Activated CD4-positive, CD25-positive, alpha-beta regulatory T cell treated with anti-CD3 and anti-CD28 coated beads, Interleukin-2, amount 50 U/mL, for 72 hours (primary cell): ENCODE measurements around the gene FOXN3.

Experiments used
- DNase-seq: peaks from one replicate; pipeline ENCODE4 v3.0.0; 2021

Gene FOXN3

DNA sequence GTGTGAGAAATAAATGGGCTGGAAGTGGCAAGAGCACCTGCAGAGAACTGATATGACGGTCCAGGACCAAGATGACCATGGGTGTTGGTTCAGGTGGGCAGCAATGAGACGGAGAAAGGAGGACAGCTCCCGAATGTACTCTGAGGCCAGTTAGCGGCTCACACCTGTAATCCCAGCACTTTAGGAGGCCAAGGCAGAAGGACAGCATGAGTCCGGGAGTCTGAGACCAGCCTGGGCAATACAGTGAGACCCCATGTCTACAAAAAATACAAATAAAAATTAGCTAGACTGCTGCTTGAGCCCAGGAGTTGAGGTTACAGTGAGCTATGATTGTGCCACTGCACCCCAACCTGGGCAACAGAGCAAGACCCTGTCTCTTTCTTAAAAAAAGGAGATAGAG lies 60.1 kb downstream of the FOXN3 start:
- DNase-seq = no peak

DNA sequence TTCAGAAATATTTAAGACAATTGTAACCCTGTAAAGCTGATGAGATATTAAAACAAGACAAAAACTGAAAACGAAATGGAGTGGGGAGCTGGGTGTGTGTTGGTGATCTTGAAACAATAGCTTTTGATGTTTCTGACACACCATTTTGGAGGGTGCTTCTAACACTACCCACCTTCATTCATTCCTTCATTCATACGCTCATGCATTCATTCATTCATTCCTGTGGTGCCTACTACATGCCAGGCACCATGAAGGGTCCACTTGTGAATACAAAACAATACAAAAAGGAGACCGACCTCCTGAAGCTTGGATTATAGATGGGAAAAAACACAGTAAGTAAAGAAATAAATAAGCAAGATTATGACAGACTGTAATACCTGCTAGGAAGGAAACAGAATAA lies 60.5 kb downstream of the FOXN3 start:
- DNase-seq = no peak

DNA sequence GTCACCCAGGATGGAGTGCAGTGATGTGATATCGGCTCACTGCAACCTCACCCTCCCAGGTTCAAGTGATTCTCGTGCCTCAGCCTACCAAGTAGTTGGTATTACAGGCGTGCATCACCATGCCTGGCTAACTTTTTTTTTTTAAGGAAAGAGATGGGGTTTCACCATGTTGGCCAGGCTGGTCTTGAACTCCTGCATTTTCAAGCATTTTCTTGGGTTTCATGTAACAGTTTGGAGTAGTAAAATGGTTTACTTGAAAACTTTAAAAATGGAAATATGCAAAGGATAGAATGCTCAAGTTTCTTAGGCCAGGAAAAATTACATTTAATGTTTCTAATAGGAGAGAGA lies 63.3 kb downstream of the FOXN3 start:
- DNase-seq = no peak

DNA sequence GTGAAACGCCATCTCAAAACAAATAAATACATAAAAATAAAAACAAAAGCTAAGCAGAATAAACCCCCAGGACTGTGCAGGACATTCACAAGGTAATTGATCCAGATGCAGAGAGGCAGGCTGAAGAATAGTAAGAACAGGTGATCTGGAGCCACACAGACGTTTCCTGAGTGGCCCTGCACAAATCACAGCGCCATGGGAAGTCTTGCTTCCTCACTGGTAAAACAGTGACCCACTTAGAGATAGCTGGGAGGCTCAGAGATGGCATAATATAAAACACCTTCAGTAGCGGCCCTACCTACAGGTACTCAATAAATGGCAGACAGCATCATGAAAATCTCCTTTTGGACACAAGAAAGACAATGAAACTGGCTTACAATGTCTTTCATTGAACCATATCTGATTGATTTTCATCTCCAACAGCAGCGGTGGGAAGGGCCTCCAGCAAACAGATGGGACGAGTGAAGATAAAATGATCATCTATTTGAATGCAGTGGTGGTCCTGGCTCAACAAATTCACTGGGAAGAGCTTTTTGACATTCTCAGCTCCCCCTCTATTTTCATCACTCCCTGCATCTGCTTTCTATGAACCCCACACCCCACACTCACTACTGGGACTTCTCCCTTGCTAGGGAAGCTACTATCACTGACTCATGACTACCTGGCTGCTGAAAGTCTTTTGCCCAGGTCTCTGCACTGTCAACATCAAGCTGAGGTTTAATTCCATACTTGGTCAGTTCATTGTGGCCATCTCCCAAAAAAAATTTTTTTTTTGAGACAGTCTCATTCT lies 63.9 kb downstream of the FOXN3 start:
- DNase-seq = no peak

DNA sequence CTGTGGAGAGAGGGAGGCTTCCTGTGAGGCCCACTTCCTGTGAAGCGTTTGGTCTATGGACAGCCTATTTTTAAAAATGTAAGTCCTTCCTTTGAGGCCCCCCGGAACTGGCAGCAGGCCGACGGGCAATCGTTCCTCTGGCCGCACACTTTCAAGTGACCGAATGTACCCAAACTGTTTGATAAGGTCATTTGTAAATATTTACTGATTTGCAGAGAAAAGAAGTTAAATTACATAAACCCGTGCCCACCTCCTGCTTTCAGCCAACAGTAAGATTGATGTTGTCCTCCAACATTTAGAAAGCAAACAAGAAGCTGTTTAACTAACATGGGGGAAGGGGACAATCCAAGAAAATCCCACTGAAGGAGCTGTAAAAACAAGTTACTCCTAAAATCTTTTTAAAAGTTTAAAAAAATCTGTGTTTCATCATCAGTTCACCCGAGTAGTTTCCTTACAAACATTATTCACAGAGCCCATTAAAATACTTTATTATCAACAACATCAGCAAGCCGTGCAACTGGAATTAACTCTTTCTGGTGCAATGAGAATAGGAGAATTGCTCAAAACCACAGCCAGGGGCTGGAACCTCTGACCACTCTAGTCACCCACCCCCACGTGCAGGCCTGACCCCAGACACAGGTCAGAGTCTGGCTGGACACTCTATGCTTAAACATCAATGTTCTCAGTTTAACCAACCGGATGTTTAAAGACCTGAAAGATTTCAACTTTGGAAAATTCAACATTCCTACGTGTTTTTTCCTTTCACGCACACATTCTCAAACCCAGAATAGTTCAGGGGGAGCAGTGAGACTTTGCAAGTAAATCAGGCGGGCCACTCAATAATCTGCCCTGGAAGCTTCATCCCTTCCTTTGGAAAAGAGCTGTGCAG lies 65.3 kb downstream of the FOXN3 start:
- peak; percentile 34 for DNase-seq

DNA sequence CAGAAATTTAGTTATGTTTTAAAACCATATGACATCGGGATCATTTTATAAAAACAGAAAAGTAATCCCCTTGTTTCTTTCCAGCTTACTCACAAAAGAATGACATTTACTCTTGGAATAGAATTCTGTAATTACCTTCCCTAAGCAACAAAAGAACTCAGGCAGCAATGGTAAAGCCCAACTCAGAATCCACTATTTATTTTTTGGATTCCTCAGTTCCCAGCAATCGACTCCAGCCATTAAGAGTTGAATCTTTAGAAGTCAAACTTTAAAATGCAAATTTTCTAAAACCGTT lies 65.9 kb downstream of the FOXN3 start:
- DNase-seq = no peak

DNA sequence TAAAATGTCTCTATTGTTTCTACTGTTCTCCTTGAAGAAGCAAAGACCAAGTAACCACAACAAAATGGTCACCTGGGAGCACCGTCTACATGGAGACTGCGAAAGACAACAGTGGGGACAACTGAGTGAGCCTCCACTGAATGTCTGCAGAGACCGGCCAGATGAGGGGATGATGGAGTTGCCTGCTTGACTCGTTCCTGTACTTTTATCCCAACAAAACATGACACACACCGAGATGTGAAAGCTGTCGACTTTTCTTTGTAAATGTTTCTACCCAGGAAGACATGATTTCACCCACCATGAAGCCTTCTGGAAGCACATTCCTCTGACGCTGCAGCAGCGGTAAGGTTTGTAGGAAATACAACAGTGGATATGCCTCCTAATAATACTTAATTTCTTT lies 66.9 kb downstream of the FOXN3 start:
- DNase-seq = no peak

DNA sequence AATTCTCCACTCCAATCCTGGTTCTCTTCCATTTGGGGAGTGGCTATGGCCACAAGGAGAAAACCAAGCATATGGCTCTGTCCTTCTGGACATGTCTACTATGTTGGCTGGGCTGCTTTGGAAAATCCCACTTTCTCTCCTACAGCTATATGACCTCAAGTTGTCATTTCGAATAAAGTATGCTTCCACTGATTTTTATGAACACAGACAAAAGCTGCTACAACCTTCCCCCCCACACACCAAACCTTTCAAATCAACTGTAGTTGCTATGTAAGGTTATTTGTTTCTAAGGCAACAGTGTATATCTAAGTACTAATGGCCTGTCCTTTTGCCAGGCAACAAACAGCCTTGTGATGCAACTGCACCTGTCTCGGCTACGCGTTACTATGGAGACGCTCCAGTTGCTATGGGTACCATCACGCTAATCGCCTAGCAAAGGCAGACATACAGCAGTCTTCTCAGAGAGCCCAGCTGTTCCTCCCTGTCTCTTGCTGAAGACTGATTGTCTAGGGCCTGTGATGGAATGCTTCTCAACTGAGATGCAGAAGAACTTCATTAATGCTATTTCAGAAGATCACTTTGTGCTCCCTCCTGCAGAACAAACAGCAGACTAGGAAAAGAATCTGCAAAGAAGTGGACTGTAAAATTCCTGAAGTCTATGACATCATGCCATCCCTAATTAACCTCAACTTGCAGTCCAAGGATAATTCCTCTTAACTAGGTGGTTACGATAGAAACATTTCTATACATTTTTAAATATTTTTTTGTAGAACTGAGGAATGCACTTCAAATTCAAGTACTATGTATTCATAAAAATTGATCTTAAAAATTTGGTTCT lies 67.6 kb downstream of the FOXN3 start:
- no peak for DNase-seq

DNA sequence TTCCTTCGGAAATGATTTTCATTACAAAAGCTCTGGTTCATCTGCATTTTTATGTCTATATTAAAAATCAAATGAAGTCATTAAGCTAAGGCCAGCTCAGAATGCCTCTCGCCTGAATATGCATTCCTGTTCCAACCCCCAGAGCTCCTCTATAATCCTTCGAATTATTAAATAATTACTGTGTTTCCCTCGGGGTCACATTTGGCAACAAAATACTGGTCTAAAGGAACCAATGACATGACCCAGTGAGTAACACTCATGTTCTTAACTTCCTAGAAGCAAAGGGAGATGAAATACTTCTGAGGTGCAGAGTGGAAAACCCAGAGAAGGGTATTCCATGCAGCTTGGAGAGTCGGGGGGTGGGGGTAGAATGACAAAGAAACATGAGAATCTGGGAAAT lies 68.3 kb downstream of the FOXN3 start:
- DNase-seq = no peak

DNA sequence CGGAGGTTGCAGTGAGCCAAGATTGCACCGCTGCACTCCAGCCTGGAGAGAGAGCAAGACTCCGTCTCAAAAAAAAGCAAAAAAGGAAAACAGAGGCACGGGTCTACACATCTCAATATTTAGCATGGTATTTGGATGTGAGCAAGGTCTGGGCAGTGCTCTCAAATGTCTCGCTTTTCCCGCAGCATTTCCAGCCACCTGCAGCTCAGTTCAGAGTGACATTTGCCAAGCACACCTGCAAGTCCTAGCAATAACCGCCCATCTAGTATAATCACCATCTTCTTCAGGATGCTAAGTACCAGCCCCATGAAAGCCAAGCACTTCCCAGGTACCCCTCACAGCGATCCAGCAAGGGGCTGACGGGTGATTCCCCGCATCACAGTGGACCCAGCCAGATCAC lies 69.1 kb downstream of the FOXN3 start:
- no peak for DNase-seq

DNA sequence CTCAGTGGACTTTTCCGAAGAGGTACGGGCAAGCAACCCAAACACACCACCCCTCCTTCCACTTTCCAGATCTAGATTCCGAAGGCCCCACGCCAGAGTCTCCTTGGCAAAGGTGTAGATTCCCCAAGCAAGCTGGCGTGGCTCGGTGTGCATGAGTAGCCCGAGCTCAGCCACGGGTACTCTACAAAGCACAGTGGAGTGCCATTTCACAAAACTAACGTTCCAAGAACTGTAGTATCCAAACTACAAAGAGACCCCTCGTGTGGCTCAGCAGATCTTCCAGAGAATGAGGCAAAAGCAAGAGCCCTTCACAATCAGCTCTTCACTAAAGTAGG lies 72.1 kb downstream of the FOXN3 start:
- DNase-seq = no peak

DNA sequence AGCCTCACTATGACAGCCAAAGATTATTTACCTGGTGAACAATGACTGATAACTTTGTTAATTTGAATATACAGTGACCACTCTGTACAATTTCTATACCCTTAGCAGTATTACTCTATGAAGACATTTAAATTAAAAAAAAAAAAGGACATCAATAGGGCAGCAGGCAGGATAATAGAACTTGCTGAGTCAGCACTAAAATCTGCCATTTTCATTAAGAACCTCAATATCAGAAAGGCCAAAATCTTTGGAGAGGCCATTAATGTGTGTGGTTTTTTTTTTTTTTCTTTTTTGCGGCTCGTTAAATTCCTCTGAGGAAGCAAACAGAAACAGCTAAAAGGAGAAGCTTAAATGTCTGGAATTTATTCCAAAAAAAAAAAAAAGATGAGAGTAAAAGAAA lies 73.7 kb downstream of the FOXN3 start:
- no peak for DNase-seq

DNA sequence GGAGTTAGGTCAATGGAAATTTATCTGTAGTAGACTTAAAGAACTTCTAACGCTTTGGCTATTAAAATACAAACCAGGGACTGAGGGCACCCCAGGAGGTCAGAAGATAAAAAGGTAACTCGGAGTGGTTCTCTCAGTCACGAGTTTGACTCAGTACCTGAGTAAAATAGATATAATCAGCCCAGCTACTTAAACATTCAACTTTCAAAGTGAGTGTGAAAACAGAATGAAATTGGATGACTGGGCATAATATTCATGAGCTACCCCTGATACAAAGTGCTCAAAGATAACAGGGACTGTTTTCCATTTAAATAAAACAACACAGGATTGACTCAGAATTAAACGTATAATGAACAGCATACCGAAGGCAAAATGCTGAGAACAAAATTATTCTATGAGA lies 75.0 kb downstream of the FOXN3 start:
- no peak for DNase-seq

DNA sequence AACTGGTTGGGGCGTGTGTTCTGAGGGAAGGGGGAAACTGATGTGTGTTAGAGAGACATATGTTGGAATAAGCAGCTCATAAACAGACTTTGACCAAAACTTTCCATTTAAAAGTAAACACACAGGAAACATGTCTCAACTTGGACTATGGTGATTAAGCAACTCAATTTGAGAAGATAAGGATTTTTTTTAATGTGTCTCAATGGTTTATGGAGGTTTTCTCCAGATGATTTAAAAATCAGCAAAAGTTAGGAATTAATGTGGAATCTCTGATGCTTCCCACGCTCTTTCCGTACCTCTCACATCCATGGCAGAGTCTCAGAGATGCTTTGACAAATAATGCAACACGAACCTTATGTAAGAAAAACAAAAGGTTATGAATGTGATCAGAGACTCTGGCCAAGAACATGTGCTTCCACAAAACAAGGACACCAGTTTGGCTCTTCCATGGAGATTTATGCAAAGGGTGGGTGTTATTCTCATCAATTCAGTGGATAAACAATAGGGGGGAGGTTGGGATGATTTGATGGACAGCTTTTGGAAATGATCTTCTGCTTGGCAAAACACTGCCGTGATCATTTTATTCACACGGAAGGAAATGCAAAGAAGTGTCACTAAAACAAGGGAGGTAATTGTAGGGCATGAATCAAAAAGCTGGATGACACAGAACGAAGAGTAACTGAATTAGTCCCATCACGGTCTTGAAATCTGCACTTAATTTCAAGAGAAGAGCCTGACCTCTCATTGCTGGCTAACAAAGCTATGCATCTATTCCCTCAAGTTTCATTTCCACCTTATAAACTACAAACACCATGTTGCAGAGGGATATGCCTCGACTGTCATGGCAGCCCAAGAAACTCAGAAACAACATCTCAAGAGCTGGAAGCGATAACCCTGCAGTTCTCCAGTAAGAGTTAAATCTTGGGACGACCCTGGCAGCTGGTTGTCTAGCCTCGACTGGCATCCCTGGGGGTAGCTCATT lies 76.5 kb downstream of the FOXN3 start:
- DNase-seq = no peak

DNA sequence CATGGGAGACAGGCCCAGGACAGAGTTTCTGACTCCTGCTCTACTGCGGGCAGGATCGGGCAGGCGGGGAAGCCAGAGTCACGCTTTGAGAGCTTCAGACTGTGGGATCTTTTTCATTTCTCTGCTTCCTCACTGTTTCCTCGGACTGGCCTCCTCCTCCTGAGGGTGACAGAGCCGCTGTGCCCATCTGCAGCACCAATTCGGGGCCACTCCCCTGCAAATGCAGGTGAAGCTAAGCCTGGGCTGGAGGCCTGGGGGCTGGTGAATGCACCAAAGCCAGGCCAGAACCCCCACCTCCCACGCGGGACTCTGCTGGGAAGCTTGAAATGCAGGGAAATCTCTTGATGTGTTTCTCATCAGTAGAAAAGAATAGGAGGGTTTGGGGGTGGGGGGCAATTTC lies 77.5 kb downstream of the FOXN3 start:
- DNase-seq = no peak

DNA sequence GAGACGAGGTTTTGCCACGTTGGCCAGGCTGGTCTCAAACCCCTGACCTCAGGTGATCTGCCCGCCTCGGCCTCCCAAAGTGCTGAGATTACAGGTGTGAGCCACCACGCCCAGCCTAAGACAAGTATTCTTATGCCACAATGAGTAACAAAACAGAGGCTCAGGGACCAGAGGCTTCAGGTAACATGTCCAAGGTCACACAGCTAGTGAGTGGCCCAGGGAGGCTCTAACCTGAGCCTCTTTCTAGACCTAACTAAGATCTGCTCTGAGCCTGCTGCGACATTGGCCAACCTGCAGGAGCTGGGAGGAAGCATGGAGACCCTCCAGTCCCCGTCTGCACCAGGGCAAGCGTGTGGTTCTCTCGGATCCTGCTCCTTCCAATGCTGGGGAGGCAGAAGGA lies 77.9 kb downstream of the FOXN3 start:
- no peak for DNase-seq

DNA sequence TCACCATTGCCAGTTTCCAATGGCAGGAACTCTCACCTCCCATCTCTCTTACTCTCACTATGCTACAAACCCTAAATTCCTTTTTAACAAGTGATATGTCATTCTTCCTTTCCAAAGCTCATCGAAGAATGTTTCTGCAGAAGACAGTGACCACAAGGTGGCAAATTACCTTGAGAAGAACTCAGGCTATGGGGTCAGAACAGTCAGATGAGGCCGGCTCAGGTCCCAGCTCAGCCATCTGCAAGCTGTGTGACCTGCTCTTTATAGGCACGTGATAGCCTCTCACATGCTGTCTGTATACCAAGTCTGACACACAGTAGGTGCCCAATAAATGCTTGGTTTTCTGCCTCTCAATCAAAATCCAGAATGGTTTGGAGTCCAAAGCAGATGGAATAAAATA lies 80.7 kb downstream of the FOXN3 start:
- DNase-seq = no peak

DNA sequence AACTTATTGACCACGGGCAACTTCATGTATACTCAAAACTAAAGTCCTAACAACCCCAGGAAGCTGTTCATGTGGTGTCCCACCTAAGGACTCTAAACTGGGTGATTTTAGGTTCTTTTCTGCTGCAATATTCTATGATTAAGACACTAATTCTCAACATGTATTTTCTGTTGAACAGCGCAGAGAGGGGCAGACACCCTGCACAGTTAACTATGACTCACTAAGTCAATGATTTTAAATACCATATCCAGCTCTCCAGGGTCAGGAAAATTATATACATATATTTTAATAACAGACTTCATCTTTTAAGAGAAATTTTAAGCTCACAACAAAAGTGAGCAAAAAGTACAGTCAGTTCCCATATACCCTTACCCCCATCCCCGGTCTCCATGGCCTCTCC lies 85.0 kb downstream of the FOXN3 start:
- DNase-seq = no peak

DNA sequence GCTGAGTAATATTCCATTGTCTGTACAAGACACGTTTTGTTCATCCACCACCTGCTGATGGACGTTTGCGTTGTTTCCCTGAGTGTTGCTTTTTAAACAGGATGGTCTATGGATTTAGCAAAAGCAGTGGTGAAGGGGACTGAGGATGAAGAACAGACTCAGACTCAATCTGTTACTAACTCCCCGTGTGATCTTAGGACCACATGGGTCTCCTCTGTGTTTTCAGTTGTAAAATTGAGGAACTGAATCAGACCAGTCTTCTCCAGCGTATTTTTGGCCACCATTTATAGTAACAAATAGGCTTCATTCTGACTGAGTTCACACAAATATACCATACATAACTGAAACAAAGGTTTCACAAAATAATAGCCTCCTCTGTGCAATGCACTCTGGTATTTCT lies 85.6 kb downstream of the FOXN3 start:
- DNase-seq = no peak

DNA sequence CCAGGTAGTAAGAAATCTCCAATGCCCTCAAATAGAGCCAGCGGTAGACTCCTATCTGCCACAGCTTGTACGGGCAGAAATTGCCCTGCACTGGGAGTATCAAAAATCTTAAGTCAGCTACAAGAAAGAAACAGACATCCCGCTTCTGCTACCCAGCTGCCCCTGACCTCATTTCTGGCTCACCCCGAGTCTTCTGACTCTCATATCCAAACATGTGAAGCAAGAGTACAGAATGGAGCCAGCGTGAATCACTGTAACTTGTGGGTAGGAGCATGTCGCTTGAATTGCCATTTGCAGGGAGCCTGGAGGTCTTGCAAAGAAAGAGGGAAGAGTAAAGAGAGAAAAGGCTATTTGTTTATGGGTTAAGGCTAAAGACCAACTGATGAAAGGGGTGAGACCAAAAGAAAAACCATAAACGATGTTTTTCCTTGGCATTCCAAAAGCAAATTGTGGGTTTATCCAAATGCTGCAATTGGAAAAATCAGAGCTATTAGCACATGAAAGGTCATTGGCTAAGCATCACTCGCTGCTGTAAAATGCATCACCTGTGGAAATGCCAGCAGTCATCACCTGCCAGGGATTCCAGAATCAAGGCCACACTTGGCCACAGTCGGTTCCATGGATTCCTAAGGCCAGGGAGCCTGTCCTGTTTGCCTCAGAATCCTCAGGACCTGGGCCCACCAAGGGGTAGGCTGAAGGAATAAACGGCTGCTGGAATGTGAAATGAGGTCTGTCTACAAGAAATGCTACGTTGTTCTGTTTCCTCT lies 86.6 kb downstream of the FOXN3 start:
- DNase-seq = no peak

DNA sequence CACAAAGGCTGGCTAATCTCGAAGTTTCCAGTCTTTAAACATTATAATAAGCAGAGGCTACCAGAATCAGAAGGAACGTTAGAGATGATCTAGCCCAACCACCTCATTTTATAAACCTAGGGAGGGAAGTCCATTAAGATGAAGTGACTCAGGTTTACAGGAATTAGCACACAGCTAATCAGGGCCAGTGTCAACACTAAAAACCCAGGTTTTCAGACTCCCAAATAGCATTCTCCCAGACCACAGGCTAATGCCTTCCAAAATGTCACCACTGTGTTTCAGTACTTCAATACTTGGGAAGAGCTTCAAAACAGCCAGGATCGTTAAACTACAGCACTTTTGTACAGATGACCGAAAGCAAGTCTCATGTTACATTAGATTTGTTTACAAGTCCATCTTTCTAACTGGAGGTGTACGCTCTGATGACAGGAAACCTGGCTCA lies 89.2 kb downstream of the FOXN3 start:
- DNase-seq = no peak

DNA sequence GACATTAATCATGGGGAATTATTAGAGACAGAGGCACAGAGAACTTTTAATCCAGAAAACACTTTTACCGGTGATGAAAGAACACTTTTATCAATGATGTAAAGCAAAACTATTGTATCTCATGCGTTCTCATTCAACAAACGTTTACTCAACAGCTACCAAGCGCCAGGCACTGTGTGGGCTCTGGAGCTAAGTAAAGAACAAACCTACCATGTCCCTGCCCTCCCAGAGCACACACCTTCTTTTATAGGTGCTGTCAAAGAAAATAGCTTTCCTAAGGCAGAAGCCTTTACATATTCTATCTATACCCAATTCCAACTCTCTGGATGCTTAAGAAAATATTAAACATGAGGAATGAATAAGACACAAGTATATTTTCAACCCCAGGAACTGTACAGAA lies 91.1 kb downstream of the FOXN3 start:
- DNase-seq = no peak
